Motor neuron (in vitro differentiated cells): ENCODE data around the gene PYGL. TPM values are rescaled to one million over a fixed set of nuclear protein-coding genes. Genes with fewer than 3 reads are reported as not detected.
"Not testable (repeated sequence)": the region's sequence is repeated elsewhere in the genome, so short reads cannot be mapped to it uniquely, and the experiment has no call there.

ENCODE experiments used
- ATAC-seq, 8 experiments: fragments of 200-7000 bp; cut with Tn5 transposase; replicated peaks in 6 of 8; 2 replicates each; pipeline ENCODE4 v1.8.0; 2021; ENCODE audit warnings: mild to moderate bottlenecking in 8 of 8, moderate library complexity in 8 of 8
- H3K27ac ChIP-seq, 2 donors: fragments of 250-450 bp; sonication (Bioruptor Pico); 2 replicates each; pipeline ENCODE4 v1.9.0; 2021; ENCODE audit warnings: antibody characterized with exemption in 2 of 2, mild to moderate bottlenecking in 2 of 2, moderate library complexity in 1 of 2
- H3K4me1 ChIP-seq, 2 donors: fragments of 250-450 bp; sonication (Bioruptor Pico); replicated peaks in 1 of 2; 2 replicates each; pipeline ENCODE4 v1.6.1; 2021; ENCODE audit warnings: antibody characterized with exemption in 2 of 2, mild to moderate bottlenecking in 2 of 2, moderate library complexity in 1 of 2
- H3K4me3 ChIP-seq, 5 donors: fragments of 250-450 bp; sonication (Bioruptor Pico); 2 replicates each; pipeline ENCODE4 v1.9.0; 2021; ENCODE audit warnings: antibody characterized with exemption in 5 of 5, mild to moderate bottlenecking in 5 of 5, moderate library complexity in 4 of 5
- WGBS, 10 experiments: fragments of 450-650 bp; shearing (Covaris generic); methylation state at CpG; one replicate each; pipeline ENCODE4 v1.0.0; 2022; 5-methylcytosine and 5-hydroxymethylcytosine counted together
- in situ Hi-C, 9 experiments: fragments of 400-800 bp; cut with MboI; loops; one replicate each; pipeline ENCODE4 v1.15.0; 2021; ENCODE audit warnings: low sequenced_read_pairs in 9 of 9, low pct_unique_long_range_greater_than_20kb in 2 of 9; ENCODE audit not compliant: unreplicated experiment in 9 of 9
- total RNA-seq, 8 experiments: library from RNA; unstranded; fragments of 300-600 nt; gene quantifications; 2 replicates each; pipeline versions ENCODE4 v1.2.3 to v1.2.4, GENCODE V29; 2022

The PYGL gene
- total RNA-seq, 8 experiments from 2014 or later, result 2.2 to 164 (median 5.7) TPM

GRCh38 chr14:50951032-50951431, 6.7 kb upstream of the PYGL start:
- Histone ChIP-seq H3K27ac (no peak overlapping the region), H3K4me1 (peaks cover 18 to 20% of the 10 kb centered on the region in 2 donors), H3K4me3 (no peak overlapping the region)
- in situ Hi-C loops, result loop anchor here in 6 of 9 experiments (25.0 kb wide), 3 partner anchors 136 to 286 kb away; partner anchors contain the start of genes TMX1 (in 3 of the 6) and TRIM9 (in 1 of the 6)
- ATAC-seq, result no peak
- WGBS, 10 experiments, result 86 to 100% (median 100%) methylated on average over 1 to 6 of the region's 6 CpGs; no CpG with 5 or more reads in 1 of the 10 experiments

- WGBS, 10 experiments, result 75 to 100% (median 100%) methylated on average over 1 to 2 of the region's 2 CpGs; no CpG with 5 or more reads in 1 of the 10 experiments
- ATAC-seq, result no peak
- in situ Hi-C loops, result loop anchor here in 1 of 9 experiments (25.0 kb wide), 1 partner anchor 264 kb away; no protein-coding TSS in a partner anchor
- H3K27ac ChIP-seq, result no peak overlapping the region
- peaks cover 5 to 7% of the 10 kb centered on the region in 2 donors for H3K4me1 ChIP-seq
- H3K4me3 ChIP-seq, result no peak overlapping the region
Measured at GRCh38 chr14:50948205-50948604, 3.9 kb upstream of the PYGL start.

- no peak for ATAC-seq
- in situ Hi-C loops, result loop anchor here in 1 of 9 experiments (25.0 kb wide), 1 partner anchor 265 kb away; no protein-coding TSS in a partner anchor
- H3K4me1 ChIP-seq, result peaks cover 5 to 9% of the 10 kb centered on the region in 2 donors
Measured at GRCh38 chr14:50947446-50947845, 3.2 kb upstream of the PYGL start.

GRCh38 chr14:50946234-50946935, 2.1 kb upstream of the PYGL start:
- WGBS, 10 experiments, result 70 to 100% (median 94%) methylated on average over 1 to 4 of the region's 5 CpGs; no CpG with 5 or more reads in 1 of the 10 experiments
- Histone ChIP-seq H3K27ac (no peak overlapping the region), H3K4me3 (no peak overlapping the region), H3K4me1 (peaks cover 5 to 9% of the 10 kb centered on the region in 2 donors)
- in situ Hi-C loops, result loop anchor here in 1 of 9 experiments (25.0 kb wide), 1 partner anchor 266 kb away; no protein-coding TSS in a partner anchor
- no peak for ATAC-seq

More at GRCh38 chr14:50947446-50947845, 3.2 kb upstream of the PYGL start:
- Histone ChIP-seq H3K27ac (no peak overlapping the region), H3K4me3 (no peak overlapping the region)
- 53 to 90% (median 82%) methylated on average over 1 to 4 of the region's 4 CpGs; no CpG with 5 or more reads in 1 of the 10 experiments for WGBS, 10 experiments

GRCh38 chr14:50944647-50945413, 547 bp upstream of the PYGL start:
- in situ Hi-C loops, result loop anchor here in 1 of 9 experiments (25.0 kb wide), 1 partner anchor 267 kb away; no protein-coding TSS in a partner anchor
- WGBS, 10 experiments, result 5 to 81% (median 43%) methylated on average over 2 to 12 of the region's 29 CpGs
- Histone ChIP-seq H3K27ac (no peak overlapping the region), H3K4me3 (peak overlapping the region; percentile 31 to 47 (median 39)), H3K4me1 (peaks cover 5 to 9% of the 10 kb centered on the region in 2 donors)
- peak in 6 of 8 experiments; percentile 15 to 70 (median 44) for ATAC-seq

- WGBS, 10 experiments, result 0 to 59% (median 3%) methylated on average over 1 to 19 of the region's 26 CpGs; no CpG with 5 or more reads in 3 of the 10 experiments
- H3K27ac ChIP-seq, result no peak overlapping the region
- peaks cover 5 to 9% of the 10 kb centered on the region in 2 donors for H3K4me1 ChIP-seq
- peak overlapping the region; percentile 31 to 47 (median 39) for H3K4me3 ChIP-seq
- in situ Hi-C loops, result loop anchor here in 1 of 9 experiments (25.0 kb wide), 1 partner anchor 269 kb away; no protein-coding TSS in a partner anchor
- ATAC-seq, result peak; percentile 18 to 49 (median 33)
Measured at GRCh38 chr14:50943261-50943942, 881 bp downstream of the PYGL start.

- ATAC-seq, H3K27ac ChIP-seq, H3K4me3 ChIP-seq, H3K4me1 ChIP-seq: not testable (repeated sequence)
- in situ Hi-C loops, result loop anchor here in 1 of 9 experiments (25.0 kb wide), 1 partner anchor 271 kb away; no protein-coding TSS in a partner anchor
- 90 to 100% (median 95%) methylated on average over 1 to 6 of the region's 8 CpGs; no CpG with 5 or more reads in 1 of the 10 experiments for WGBS, 10 experiments
Measured at GRCh38 chr14:50941638-50942037, 2.6 kb downstream of the PYGL start.

GRCh38 chr14:50941151-50941550, 3.1 kb downstream of the PYGL start:
- Histone ChIP-seq H3K4me3 (no peak overlapping the region), H3K27ac (no peak overlapping the region), H3K4me1 (peaks cover 2 to 4% of the 10 kb centered on the region in 2 donors)
- 51 to 100% (median 87%) methylated on average over 2 to 6 of the region's 6 CpGs; no CpG with 5 or more reads in 1 of the 10 experiments for WGBS, 10 experiments
- in situ Hi-C loops, result loop anchor here in 1 of 9 experiments (25.0 kb wide), 1 partner anchor 271 kb away; no protein-coding TSS in a partner anchor
- no peak for ATAC-seq

GRCh38 chr14:50937800-50938199, 6.5 kb downstream of the PYGL start:
- in situ Hi-C loops, result loop anchor here in 1 of 9 experiments (25.0 kb wide), 1 partner anchor 275 kb away; no protein-coding TSS in a partner anchor
- Histone ChIP-seq H3K4me1 (peaks cover 3 to 4% of the 10 kb centered on the region in 2 donors), H3K27ac (no peak overlapping the region), H3K4me3 (no peak overlapping the region)
- no peak for ATAC-seq
- WGBS, 10 experiments, result 60 to 100% (median 85%) methylated on average over 1 to 4 of the region's 4 CpGs; no CpG with 5 or more reads in 1 of the 10 experiments

- Histone ChIP-seq H3K4me3 (no peak overlapping the region), H3K27ac (no peak overlapping the region), H3K4me1 (peaks cover 3 to 8% of the 10 kb centered on the region in 2 donors)
- no peak for ATAC-seq
- 6 to 100% (median 70%) methylated on average over 1 to 2 of the region's 2 CpGs; no CpG with 5 or more reads in 1 of the 10 experiments for WGBS, 10 experiments
- in situ Hi-C loops, result loop anchor here in 1 of 9 experiments (25.0 kb wide), 1 partner anchor 275 kb away; no protein-coding TSS in a partner anchor
Measured at GRCh38 chr14:50937325-50937724, 7.0 kb downstream of the PYGL start.

GRCh38 chr14:50936882-50937281, 7.4 kb downstream of the PYGL start:
- no peak for ATAC-seq
- in situ Hi-C loops, result loop anchor here in 1 of 9 experiments (25.0 kb wide), 1 partner anchor 275 kb away; no protein-coding TSS in a partner anchor
- no peak overlapping the region for H3K27ac ChIP-seq
- no peak overlapping the region for H3K4me3 ChIP-seq
- peaks cover 3 to 8% of the 10 kb centered on the region in 2 donors for H3K4me1 ChIP-seq
- 81 to 100% (median 94%) methylated on average over 1 to 2 of the region's 2 CpGs; no CpG with 5 or more reads in 4 of the 10 experiments for WGBS, 10 experiments

- H3K4me3 ChIP-seq, result no peak overlapping the region
- in situ Hi-C loops, result loop anchor here in 1 of 9 experiments (25.0 kb wide), 1 partner anchor 276 kb away; no protein-coding TSS in a partner anchor
- 20 to 100% (median 100%) methylated on average over 1 of the region's 2 CpGs; no CpG with 5 or more reads in 7 of the 10 experiments for WGBS, 10 experiments
- no peak for ATAC-seq
- H3K4me1 ChIP-seq, result peaks cover 3 to 8% of the 10 kb centered on the region in 2 donors
- H3K27ac ChIP-seq, result no peak overlapping the region
Measured at GRCh38 chr14:50936016-50936340, 8.3 kb downstream of the PYGL start.
